Measurements from ENCODE around the gene TMEM256.

TMEM256 gene

DNA sequence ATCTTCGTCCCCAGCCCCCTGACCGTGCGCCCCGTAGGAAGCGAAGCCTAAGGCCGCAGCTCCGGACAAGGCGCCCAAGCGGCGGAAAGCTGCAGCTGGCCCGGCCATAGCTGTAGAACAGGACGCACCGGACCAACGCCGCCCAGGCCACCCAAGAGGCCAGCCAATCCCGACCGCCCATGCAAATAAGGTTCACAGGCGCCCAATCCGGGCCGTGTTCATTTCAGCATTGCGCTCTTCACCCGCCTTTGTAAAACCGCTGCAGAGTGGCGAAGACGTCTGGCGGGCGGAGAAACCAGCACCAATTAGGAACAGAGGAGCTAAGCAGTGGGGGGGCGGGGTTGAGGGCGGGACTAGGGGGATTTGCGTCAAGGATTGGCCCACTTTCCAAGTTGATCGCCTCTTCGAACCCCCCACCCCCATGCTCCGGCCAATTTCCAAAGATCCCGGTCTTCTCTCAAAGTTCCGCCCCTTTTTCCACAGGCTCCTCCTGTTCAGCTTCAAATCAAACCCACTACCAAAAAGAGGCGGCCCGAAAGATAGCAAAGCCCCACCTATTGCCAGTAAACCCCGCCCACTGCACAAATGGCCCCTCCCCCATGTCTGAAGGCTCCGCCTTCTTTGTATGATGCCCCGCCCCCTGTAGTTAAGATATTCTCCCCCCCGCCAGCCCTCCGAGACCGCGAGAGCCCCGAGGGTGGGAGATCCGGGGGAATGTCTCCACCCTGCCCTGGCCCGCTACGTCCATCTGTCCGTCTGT lies at the start of gene TMEM256:
Gene TMEM256, minus strand, starts transcription at position 121 of the 760 bp plus-strand sequence. Its CDS starts 13 bp downstream, at position 108.
- DNase-seq (ENCODE audit: low read depth in 2 of 2), result peak; percentile 89 to 93

DNA sequence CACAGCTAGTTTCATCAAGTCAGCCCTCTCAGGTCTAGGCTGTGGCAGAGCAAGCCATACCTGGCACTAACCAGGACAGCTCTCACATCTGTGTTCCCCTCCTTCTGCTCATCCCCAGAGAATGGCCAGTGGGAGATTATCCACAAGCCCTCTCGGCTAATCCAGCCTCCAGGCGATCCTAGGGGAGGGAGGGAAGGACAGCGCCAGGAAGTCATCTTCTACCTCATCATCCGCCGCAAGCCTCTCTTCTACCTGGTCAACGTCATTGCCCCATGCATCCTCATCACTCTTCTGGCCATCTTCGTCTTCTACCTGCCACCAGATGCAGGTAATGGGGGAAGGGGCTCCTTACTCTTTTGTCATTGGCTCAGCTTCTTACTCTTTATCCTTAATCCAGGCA lies 44.6 kb upstream of the TMEM256 start:
- DNase-seq (ENCODE audit: low read depth in 2 of 2), result no peak

DNA sequence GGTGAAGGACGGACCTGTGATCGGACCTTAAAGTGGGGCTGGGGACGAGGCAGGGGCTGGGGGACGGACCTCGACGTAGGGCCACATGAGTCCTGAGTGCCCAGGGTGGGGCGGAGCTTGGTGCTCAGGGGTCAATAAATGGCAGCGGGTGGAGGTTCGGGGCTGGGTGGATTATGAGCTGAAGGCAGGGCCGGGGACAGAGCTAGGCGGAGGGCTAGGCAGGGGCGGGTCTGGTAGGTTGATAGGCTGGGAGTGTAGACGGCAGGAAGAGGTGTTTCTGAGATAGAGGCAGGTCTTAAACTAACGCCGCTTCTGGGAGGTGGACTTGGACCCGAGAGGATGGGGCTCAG lies 41.7 kb upstream of the TMEM256 start:
- no peak for DNase-seq (ENCODE audit: low read depth in 2 of 2)

DNA sequence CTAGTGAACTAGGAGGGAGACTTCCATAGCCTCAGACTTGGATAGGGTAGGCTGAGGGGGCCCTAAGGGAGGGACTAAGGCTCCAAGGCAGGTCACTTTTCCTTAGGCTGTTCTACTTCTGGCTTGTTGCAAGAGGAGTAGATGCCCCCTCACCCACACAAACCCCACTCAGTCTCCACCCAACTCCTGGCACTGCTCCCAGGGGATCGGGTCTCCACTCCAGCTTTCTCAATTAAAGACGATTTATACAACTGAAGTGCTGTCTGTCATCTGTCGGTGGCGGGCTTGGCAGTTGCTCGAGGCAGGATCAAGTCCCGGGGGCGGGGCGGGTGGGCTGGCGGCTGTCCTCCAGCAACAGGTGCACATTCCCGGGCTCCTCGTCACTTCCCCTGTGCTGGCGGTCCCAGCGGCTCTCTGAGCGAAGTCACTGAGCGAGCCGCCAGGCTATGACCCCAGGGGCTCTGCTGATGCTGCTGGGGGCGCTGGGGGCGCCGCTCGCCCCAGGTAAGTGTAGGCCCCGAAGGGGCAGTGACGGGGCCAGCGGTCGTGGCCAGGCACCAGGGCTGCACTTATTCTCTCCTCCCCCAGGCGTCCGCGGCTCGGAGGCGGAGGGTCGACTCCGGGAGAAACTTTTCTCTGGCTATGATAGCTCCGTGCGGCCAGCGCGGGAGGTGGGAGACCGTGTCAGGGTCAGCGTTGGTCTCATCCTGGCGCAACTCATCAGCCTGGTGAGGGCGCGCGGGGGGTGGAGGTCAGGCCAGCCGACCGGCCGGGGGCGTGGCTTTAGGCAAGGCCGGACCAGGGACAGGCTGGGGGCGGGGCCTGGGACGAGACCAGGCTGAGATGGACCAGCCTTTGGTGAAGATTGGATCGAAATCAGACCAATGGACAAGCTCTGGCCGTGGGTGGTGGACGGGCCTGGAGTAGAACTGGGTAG lies 41.1 kb upstream of the TMEM256 start, which contains the start of gene CHRNB1:
Gene CHRNB1, plus strand, starts transcription at position 380 of the 937 bp plus-strand sequence. Its CDS starts 67 bp downstream, at position 447.
- DNase-seq (ENCODE audit: low read depth in 2 of 2), result no peak

DNA sequence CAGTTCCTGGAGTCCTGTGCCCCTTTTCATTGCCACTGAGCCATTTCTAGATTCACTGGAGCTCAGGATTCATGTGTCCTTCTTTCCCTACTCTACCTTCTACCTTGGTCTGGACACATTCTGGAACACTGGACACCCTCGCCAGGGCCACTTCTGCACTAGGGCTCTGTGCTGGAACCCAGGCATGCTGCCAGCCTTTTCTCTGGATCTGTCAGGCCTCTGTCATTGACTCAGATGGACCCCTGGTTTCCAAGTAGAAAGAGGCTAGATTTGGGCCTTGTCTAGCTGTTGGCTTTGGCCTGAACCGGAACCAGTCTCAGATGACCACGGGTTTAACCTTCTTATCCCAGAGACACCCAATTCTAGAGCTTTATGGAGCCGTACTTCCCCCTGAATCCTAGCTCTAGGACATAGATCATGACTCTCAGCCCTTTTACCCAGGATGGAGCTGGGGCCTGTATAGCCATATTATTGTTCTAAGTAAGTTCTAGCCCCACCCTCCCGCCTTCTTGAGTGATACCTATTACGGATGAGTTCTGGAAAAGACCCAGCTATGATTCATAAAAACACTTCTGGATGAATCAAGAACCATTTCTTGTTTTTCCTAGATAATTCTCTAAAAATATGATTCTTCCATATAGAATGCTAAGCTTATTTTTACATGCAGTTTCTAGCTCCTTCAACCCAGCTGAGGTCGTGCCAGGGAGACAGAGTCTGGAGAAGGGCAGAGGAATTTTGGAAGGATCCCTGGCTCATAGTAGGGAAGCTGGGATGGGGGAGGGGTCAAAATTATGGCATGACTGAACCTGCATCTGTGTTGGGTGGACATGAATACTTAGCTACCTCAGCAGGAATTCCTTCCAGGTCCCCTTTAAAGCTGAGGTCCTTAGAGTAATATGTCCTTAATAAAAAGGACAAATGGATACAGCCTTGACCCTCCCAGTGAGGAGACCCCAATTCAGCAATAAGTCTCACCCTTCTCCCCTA lies 39.9 kb upstream of the TMEM256 start:
- no peak for DNase-seq (ENCODE audit: low read depth in 2 of 2)

DNA sequence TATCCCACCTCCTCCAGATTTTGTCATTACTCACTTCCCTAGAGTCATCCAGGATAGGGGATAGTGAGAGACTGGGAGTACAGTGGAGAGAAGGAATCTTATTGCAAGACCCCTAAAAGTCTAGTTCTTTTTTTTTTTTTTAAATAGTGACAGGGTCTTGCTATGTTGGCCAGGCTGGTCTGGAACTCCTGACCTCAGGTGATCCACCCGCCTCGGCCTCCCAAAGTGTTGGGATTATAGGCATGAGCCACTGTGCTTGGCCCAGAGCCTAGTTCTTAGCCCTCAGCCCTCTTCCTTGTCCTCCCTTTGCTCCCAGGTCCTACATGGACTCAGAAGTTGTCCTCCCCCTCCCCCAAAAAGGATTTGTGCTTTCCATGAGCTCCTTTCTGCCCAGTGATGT lies 38.2 kb upstream of the TMEM256 start:
- DNase-seq (ENCODE audit: low read depth in 2 of 2), result no peak

DNA sequence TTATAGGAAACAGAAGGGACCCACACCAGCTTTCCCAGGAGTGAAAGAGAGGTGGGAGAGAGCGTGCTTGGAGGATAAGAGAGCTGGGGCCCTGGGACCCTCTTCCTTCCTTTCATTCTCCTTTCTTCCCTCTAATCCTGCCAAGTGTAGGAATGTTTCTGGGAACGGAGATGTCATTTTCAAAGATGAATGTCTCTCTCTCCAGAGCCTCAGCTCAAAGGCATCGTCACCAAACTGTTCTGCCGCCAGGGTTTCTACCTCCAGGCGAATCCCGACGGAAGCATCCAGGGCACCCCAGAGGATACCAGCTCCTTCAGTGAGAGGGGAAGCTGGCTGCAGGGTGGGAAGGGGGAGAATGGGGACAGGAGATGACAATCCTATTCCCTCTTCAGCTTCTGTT lies 37.4 kb upstream of the TMEM256 start:
- no peak for DNase-seq (ENCODE audit: low read depth in 2 of 2)

DNA sequence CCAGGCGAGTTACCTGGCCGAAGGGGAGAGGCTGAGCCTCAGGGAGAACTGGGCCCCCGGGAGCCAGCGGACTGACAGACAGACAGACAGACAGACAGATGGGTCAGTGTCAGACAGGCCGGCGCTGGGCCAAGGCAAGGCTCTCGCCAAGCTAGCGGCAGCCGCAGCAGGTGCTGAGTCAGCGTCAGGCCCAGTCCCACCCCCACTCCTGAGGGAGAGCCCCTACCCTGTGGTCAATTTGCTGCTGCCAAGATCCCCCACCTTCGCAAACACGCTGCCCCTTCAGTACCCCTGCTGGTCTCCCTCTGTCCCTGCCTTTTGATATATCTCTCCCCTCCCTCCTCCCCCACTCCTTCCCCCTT lies 36.9 kb upstream of the TMEM256 start:
- no peak for DNase-seq (ENCODE audit: low read depth in 2 of 2)

DNA sequence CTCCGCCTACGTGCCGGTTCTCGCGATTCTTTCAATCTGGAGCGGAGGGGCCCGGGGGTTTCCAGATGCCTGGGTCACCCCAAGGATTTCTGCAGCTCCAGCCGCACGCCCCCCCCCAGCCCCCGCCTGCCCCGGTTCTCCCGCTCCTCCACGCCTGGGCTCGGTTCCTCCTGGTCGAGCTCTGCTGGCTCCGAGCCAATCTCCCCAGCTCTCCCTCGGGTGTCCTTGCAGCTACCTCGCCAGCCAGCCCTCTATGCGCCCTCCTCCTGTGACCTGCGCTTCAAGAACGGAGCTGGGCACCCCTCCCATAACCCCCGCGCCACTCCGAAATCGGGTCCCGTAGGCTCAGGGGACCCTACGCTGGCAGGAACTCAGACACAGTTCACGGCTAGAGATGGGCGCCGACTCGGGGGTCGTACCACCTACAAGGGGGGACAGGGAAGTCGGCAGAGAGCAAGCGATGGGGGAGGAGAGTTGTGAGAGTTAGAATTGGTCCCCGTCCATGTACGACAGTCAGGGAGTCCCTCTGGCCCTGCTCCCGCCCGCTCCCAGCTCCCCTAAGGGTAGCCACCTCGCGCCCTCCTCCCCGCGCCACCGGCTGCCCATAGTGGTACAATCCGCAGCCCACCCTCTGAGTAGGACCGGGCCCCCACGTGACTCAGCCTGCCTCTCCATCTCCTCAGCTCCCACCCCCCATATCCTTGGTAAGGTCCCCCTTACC lies 36.4 kb upstream of the TMEM256 start:
- no peak for DNase-seq (ENCODE audit: low read depth in 2 of 2)

DNA sequence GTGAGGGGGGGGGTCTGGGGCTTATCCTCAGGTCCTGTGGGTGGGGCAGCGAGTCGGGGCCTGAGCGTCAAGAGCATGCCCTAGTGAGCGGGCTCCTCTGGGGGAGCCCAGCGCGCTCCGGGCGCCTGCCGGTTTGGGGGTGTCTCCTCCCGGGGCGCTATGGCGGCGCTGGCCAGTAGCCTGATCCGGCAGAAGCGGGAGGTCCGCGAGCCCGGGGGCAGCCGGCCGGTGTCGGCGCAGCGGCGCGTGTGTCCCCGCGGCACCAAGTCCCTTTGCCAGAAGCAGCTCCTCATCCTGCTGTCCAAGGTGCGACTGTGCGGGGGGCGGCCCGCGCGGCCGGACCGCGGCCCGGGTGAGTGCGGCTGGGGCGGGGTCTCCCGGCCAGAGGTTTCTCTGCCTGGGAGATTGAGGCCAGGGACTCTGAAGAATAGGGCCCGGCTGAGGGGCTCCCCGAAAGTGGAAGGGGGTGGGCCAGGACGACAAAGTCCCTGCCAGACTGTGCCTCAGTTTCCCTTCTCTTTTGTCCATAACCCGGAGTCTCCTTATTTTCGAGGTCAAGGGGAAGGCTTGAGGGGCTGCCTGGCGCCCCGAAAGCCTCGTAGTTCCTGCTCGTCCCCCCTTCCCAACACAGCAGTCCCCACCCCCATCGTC lies 35.7 kb upstream of the TMEM256 start, which contains the start of gene FGF11:
Gene FGF11, plus strand, starts transcription at position 51 of the 651 bp plus-strand sequence. Its CDS starts 109 bp downstream, at position 160.
- DNase-seq (ENCODE audit: low read depth in 2 of 2), result no peak

DNA sequence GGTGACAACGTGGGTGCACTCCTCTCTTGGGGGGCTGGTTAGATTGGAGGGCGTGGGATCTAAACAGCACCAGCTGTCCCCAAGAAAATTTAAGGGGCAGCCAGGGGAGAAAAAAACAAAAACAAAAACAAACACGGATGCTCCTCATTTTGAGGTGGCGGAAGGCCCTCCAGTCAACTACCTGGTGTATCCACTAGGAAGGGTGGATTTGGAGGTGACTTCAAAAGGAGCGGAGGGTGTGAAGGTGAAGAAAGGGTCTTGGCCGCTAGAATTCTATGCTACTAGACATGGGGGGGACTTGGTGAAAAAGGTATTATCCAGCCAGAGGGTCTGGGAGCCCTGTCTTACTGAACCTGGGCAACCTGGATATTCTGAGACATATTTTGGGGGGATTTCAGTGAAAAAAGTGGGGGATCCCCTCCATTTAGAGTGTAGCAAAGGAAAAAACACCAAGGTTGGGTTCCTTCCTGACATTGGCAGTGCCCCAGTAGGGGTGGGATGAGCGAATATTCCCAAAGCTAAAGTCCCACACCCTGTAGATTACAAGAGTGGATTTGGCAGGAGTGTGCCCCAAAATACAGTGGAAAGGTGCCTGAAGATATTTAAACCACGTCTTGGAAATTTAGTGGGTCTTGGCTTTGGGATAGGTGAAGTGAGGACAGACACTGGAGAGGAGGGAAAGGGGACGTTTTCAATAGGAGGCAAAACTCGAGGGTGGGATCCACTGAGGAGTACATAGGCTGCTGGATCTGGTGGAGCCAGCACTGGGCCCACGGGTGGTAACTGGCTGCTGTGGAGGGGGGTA lies 35.0 kb upstream of the TMEM256 start:
- DNase-seq (ENCODE audit: low read depth in 2 of 2), result no peak

DNA sequence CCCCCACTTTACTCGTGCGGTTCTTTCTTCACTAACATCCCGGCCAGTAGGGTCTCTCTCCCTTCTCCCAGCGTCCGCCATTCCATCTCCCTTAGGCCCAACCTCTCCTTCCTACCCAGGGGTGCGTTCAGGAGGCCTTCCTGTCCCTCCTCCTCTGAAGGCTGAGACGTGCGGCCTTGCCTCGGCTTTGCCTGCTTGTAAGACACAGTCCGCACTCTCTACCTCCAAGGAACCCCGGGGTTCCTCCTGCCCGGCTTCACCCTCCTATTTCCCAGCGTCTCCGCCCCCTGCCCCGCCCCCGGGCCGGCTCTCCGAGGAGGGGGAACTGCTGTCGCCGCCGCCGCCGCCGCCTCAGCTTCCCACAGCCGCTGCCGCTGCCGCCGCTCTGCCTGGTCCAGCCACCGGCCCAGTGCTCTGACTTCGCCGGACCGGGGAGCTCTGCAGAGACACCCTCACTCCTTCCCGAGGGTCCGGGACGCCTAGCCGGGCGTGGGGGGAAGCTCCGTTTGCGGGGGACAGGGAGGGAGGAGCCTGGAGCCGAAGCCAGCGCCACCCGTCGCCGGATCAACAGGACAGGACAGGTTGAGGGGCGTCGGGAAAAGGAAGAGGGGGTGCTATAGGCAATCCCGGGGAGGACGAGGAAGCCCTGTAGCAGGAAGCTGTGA lies 34.2 kb upstream of the TMEM256 start:
- peak; percentile 16 to 33 for DNase-seq (ENCODE audit: low read depth in 2 of 2)

DNA sequence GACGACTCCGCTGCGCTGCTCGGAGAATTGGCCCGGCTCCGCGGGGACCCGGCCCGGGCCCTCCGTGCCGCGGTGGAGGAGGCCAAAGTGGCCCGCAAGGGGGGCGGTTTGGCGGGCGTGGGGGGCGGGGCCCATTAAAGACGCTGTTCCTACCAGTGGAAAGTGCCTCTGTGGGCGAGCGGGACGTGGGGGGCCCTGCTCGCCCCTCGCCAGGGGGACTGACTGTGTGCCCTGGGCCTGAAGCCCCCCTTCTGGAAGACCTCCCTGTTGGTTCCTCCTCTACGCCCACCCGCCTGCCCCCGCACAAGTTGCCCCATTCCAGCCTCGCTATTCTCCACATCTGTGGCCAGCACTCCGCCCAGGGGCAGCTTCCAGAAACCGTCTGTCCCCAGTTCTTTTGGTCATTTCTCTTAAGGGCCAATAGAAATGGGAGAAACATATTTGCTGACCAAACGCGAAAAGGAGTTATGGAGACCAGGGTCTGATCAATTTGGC lies 33.5 kb upstream of the TMEM256 start:
- no peak for DNase-seq (ENCODE audit: low read depth in 2 of 2)

DNA sequence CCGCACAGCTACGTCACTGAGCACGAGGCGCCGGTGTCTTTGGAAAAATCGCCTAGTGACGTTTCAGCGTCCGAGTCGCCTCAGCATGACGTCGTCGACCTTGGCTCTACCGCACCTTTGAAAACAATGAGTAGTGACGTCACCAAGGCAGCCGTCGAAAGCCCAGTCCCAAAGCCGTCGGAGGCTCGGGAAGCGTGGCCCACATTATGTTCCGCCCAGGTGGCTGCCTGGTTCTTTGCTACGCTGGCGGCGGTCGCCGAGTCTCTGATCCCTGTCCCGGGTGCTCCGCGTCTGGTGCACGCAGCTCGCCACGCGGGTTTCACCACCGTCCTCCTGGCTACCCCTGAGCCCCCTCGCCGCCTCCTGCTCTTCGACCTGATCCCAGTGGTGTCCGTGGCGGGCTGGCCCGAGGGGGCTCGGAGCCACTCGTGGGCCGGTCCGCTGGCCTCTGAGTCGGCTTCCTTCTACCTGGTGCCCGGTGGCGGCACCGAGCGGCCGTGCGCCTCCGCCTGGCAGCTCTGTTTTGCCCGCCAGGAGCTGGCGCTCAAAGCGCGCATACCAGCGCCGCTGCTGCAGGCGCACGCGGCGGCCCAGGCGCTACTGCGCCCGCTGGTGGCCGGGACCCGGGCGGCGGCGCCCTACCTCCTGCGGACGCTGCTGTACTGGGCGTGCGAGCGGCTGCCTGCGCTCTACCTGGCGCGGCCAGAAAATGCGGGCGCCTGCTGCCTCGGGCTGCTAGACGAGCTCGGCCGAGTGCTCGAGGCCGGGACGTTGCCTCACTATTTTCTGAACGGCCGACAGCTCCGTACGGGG lies 32.9 kb upstream of the TMEM256 start:
- peak; percentile 59 to 61 for DNase-seq (ENCODE audit: low read depth in 2 of 2)

DNA sequence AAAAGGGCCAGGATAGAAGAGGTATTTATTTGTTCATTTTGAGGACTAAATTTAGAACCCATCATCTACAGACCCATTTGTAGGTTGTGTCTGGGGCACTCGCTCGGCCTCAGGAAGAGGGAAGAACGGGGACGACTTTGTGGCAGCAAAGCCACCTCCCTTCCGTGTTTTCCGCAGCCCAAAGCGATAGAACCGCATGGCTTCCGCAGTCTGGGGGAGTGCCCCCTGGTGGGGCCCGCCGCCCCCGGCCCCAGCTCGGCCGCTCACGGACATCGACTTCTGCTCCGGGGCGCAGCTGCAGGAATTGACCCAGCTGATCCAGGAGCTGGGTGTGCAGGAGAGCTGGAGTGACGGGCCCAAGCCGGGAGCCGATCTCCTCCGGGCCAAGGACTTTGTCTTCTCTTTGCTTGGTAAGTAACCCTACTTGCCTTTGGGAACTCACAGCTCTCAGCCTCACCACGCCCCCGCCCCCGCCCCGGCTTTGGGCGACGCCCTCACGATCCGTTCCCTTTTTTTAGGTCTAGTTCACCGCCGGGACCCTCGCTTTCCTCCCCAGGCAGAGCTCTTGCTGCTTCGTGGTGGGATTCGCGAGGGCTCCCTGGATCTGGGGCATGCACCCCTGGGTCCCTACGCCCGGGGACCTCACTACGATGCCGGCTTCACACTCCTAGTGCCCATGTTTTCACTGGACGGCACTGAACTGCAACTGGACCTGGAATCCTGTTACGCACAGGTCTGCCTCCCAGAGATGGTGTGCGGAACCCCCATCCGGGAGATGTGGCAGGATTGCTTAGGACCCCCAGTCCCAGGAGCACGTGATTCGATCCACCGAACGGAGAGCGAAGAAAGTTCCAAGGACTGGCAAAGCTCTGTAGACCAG lies 32.0 kb upstream of the TMEM256 start:
- DNase-seq (ENCODE audit: low read depth in 2 of 2), result peak in 1 of 2 donors; percentile 30

DNA sequence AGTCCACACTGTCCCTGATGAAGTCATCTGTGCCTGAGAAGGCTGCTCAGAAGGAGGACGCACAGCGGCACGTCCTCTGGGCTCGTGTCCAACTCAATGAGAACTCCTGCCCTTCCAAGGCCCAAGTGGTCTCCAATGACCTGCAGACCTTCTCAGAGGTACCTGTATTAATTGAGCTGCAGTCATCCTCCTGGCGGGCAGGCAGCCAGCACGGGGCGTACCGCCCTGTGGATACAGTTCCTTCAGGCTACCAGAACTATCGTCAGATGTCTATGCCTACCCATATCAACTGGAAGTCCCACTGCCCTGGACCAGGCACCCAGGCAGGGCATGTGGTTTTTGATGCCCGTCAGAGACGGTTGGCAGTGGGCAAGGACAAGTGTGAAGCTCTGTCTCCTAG lies 28.4 kb upstream of the TMEM256 start:
- no peak for DNase-seq (ENCODE audit: low read depth in 2 of 2)

DNA sequence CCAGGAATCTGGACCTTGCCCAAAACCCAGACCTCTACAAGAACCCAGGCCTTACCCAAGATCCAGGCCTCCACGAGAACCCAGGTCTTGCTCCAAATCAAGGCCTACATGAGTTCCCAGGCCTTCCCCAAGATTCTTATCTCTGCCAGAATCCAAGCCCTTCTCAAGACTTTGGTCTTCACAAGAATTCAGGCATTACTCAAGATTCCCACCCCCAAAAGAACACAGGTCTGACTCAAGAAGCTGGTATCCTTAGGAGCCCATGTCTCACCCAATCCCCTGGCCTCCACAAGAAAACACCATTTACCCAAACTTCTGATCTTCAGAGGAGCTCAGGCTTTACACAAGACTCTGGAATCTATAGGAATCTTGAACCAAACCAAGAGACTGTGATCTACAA lies 27.3 kb upstream of the TMEM256 start:
- no peak for DNase-seq (ENCODE audit: low read depth in 2 of 2)
